ENCODE data around the gene ANAPC7. TPM values are rescaled to one million over a fixed set of nuclear protein-coding genes. Genes with fewer than 3 reads are reported as not detected.

The ANAPC7 gene, protein sequence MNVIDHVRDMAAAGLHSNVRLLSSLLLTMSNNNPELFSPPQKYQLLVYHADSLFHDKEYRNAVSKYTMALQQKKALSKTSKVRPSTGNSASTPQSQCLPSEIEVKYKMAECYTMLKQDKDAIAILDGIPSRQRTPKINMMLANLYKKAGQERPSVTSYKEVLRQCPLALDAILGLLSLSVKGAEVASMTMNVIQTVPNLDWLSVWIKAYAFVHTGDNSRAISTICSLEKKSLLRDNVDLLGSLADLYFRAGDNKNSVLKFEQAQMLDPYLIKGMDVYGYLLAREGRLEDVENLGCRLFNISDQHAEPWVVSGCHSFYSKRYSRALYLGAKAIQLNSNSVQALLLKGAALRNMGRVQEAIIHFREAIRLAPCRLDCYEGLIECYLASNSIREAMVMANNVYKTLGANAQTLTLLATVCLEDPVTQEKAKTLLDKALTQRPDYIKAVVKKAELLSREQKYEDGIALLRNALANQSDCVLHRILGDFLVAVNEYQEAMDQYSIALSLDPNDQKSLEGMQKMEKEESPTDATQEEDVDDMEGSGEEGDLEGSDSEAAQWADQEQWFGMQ
- total RNA-seq = 86.2 and 91.8 TPM in 2 replicates
- long read RNA-seq, transcript ANAPC7-201 (10 exons, 2,200 nt) = minor isoform, 35 of 407 reads
- long read RNA-seq, transcript ANAPC7-203 (11 exons, 3,045 nt) = major isoform, 314 of 407 reads
- long read RNA-seq, partial matches to known transcripts = 9 of 407 reads
- long read RNA-seq, other reads (novel, unspliced or antisense) = 48 of 407 reads

DNA sequence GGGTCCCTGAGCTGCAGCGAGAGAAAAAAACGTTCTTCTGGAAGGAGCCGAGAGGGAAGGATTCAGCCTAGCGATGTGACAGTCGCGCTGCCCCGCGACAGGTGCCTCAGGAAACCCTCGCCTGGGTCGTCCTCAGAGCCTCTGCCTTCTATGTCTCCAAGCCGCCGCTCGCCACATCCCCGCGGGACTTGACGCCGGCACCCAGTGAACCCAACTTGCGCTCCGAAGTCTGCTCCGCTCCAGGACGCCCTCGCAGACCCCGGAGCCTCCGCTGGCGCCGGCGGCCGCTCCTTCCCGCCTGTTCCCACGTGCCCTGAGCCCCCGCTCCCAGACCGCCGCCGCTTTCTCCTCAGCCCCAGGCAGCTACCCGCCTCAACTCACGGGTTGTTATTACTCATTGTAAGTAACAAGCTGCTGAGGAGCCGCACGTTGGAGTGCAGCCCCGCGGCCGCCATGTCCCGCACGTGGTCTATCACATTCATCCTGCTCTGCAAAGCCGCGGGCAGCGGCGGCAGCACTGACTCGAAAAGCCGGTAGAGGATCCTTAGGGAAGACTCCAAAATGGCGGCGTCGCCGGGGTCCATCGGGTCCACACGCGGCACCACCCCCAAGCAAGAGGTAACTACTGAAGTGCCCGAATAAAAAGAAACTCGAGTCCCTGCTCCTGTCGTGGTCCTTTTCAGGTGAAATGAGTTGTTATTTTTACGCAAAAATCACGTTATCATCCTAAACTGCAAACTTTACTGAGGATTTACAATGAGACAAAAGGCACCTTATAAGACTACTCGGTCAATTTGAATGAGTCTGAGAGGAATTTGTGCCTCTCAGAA is at the start of gene ANAPC7:
Gene ANAPC7, minus strand, starts transcription at position 563 of the 830 bp plus-strand sequence. Its CDS starts 81 bp downstream, at position 482.
- Mint-ChIP-seq H3K9me3 (ENCODE audit: low read depth) (no peaks in the 10 kb centered on the region), H3K27me3 (no peaks in the 10 kb centered on the region), H3K4me3 (ENCODE audit: low read depth) (peak within 1 kb of the TSS; percentile 99), H3K4me1 (ENCODE audit: low read depth) (peaks cover 6% of the 10 kb centered on the region), H3K36me3 (ENCODE audit: insufficient read depth) (peaks cover 10% of the 10 kb centered on the region), H3K27ac (peak within 1 kb of the TSS; percentile 100)
- TF ChIP-seq, protein P1, sequence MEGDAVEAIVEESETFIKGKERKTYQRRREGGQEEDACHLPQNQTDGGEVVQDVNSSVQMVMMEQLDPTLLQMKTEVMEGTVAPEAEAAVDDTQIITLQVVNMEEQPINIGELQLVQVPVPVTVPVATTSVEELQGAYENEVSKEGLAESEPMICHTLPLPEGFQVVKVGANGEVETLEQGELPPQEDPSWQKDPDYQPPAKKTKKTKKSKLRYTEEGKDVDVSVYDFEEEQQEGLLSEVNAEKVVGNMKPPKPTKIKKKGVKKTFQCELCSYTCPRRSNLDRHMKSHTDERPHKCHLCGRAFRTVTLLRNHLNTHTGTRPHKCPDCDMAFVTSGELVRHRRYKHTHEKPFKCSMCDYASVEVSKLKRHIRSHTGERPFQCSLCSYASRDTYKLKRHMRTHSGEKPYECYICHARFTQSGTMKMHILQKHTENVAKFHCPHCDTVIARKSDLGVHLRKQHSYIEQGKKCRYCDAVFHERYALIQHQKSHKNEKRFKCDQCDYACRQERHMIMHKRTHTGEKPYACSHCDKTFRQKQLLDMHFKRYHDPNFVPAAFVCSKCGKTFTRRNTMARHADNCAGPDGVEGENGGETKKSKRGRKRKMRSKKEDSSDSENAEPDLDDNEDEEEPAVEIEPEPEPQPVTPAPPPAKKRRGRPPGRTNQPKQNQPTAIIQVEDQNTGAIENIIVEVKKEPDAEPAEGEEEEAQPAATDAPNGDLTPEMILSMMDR (IDR thresholded peaks at IDR 0.05; ENCODE audit: unreplicated experiment) = peak; percentile 13
- DNase-seq (ENCODE audit: low spot score, unreplicated experiment) = peak; percentile 87

DNA sequence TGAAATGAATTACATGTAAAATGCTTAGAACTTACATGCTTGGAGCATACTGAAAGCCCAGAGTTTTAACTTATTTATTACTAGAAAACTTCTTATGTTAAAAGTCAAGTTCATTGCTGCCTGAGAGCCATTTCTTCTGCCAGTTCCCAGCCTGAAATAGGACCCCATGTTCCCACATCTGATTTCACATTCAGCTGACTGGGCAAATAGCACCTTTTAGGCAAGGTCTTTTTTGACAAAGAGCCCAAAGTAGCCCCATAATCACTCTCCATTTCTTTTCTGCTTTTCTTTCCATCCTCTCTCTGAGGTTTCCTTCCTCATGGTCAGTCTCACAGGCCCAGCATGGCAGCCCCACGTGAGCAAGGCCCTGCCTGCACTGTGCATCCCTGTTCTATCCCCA is 47.8 kb upstream of the ANAPC7 start:
- H3K9me3 Mint-ChIP-seq (ENCODE audit: low read depth) = no peaks in the 10 kb centered on the region
- H3K4me1 Mint-ChIP-seq (ENCODE audit: low read depth) = peaks cover 10% of the 10 kb centered on the region
- H3K36me3 Mint-ChIP-seq (ENCODE audit: insufficient read depth) = peaks cover 9% of the 10 kb centered on the region
- DNase-seq (ENCODE audit: low spot score, unreplicated experiment) = no peak
- no peaks in the 10 kb centered on the region for H3K27me3 Mint-ChIP-seq
- TF ChIP-seq, protein P1 (IDR thresholded peaks at IDR 0.05; ENCODE audit: unreplicated experiment) = no peak
- peak overlapping the region; percentile 100 for H3K4me3 Mint-ChIP-seq (ENCODE audit: low read depth)
- H3K27ac Mint-ChIP-seq = no peak overlapping the region

DNA sequence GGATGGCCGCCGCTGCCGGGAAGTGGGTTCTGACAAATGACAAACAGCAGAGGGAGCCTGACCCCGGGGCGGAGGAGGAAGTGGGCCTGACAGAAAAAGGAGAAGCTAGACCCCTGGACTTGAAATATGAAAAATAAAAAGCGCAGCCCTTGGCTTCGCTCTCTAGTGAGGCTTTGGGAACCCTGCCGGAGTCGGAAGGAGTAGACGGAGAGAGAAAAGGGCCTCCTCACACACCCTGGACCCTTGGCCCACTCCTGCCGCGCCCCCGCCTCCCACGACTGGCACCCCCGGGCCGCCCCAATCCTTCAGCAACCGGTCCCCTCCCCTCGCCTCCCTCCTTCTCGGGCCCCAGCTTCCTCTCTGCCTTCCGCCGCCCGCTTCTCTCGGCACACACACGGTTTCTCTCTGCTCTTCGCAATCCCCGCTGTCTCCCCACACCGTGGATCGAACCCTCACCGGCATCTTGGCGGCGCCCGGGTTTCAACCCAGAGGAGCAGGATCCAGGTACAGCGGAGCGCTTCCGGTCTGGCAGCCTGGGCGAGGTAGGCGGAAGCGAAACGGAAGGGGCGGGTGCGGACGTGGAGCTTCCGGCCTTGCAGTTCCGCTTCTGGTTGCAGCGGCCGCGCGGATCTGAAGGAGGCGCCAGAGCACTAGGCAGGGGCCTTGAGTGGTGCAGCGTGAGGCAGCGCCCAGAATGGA is 46.4 kb upstream of the ANAPC7 start, which contains the start of gene ARPC3:
Gene ARPC3, minus strand, starts transcription at position 539 of the 699 bp plus-strand sequence. Its CDS starts 77 bp downstream, at position 462.
- peak; percentile 84 for DNase-seq (ENCODE audit: low spot score, unreplicated experiment)
- no peaks in the 10 kb centered on the region for H3K9me3 Mint-ChIP-seq (ENCODE audit: low read depth)
- peak within 1 kb of the TSS; percentile 99 for H3K27ac Mint-ChIP-seq
- H3K4me3 Mint-ChIP-seq (ENCODE audit: low read depth) = peak within 1 kb of the TSS; percentile 100
- TF ChIP-seq, protein P1 (IDR thresholded peaks at IDR 0.05; ENCODE audit: unreplicated experiment) = peak; percentile 82
- H3K4me1 Mint-ChIP-seq (ENCODE audit: low read depth) = peaks cover 10% of the 10 kb centered on the region
- H3K36me3 Mint-ChIP-seq (ENCODE audit: insufficient read depth) = peaks cover 13% of the 10 kb centered on the region
- H3K27me3 Mint-ChIP-seq = no peaks in the 10 kb centered on the region

DNA sequence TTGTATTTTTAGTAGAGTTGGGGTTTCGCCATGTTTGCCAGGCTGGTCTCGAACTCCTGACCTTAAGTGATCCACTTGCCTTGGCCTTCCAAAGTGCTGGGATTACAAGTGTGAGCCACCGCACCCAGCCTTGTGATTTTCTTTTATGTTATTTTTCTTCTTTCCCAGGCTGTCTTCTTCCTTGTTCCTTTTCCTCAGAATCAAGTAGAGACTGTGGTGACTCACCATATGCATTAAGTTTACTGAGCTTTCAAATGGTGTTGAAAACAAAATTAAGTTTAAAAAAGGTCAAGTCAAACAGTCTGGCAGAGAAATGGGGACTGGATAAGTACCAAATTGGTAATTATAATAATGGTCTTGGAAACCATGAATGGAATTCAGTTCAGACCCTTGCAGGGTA is 40.9 kb upstream of the ANAPC7 start:
- peaks cover 7% of the 10 kb centered on the region for H3K4me1 Mint-ChIP-seq (ENCODE audit: low read depth)
- no peaks in the 10 kb centered on the region for H3K27me3 Mint-ChIP-seq
- no peaks in the 10 kb centered on the region for H3K9me3 Mint-ChIP-seq (ENCODE audit: low read depth)
- TF ChIP-seq, protein P1 (IDR thresholded peaks at IDR 0.05; ENCODE audit: unreplicated experiment) = no peak
- H3K36me3 Mint-ChIP-seq (ENCODE audit: insufficient read depth) = peaks cover 19% of the 10 kb centered on the region
- DNase-seq (ENCODE audit: low spot score, unreplicated experiment) = no peak
- no peak overlapping the region for H3K27ac Mint-ChIP-seq
- no peak overlapping the region for H3K4me3 Mint-ChIP-seq (ENCODE audit: low read depth)
